Activated CD8-positive, alpha-beta memory T cell treated with anti-CD3 and anti-CD28 coated beads, Interleukin-2, amount 50 U/mL, for 1 hour (primary cell): Measurements from ENCODE around the gene ATP1A4.
"Not testable (repeated sequence)": the region's sequence is repeated elsewhere in the genome, so short reads cannot be mapped to it uniquely, and the experiment has no call there.

ENCODE experiments used
- DNase-seq: peaks from one replicate; pipeline ENCODE4 v3.0.0-alpha.2; 2020; ENCODE audit errors: extremely low read depth

The ATP1A4 gene

DNA sequence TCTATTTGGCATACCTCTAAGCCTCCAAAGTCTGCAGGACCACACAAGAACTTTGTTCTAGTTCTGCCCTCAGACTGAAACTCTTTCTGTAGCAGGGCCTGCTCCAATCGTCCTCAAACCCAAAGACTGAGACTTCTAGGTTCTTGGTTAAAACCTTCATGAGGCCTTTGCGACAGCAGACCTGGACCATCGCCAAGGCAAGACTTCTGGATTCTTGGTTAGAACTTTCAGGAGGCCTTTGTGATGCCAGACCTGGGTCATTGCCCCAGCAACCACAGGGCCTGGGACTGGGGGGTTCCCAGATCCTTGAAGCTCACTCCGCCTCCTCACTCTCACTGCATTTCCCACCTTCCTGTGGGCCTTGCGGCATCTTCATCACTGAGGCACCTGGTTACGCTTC, at the start of gene ATP1A4:
Gene ATP1A4, plus strand, starts transcription at position 301 of the 400 bp plus-strand sequence. CDS start 438 bp downstream, outside the sequence.
- no peak for DNase-seq

GRCh38 chr1:160101717-160102522, 49.5 kb upstream of the ATP1A4 start:
- DNase-seq, result no peak

DNA sequence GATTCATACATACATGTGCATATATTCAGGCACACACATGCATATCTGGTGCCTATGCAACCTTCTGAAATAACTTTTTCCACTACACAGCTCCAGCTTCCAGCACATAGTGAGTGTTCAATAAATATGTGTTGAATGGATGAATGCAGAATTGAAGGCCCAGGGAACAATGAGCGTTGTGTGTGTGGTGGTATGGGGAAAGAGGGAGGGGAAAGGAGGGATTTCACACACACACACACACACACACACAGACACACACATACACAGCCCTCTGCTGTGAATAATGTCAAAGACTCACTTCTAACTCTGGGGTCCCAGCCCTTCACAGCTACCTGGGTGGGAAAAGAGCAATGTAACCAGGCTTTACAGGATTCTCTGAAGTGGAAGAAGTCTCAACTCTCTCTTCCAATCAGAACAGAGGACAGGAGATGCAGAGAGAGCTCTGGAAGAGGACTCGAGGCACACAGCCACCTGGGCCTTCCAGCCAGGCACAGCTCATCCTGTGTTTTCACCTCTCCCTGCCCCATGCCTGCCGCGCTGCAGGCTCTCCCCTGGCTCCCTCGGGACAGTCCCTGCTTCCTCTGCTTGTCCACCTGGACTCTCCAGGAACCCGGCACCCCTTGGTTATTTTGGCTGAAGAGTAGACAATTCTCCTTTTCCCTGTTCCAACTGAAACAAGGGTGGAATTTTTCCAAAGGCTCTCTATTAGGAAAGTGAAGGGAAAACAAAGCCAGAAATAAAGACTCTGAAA, 47.6 kb upstream of the ATP1A4 start:
- DNase-seq, result no peak

DNA sequence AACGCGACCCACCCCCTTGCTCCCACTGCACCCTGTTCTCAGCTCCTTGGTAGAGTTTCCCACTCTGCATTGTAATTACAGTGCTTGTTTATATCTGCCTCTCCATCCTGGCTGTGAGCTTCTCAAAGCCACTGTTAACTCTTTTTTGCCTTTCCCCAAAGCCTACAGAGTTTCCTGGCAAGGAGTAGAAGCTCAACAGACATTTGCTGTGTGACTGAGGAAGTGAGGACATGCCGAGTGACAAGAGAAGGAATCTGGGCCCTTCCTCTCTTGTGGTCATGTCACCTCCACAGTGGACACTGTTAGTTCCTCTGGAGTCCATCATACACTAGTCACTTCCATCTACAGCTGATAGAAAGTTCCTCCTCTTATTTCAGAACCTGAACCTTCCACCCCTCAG, 46.9 kb upstream of the ATP1A4 start:
- DNase-seq, result no peak

- DNase-seq, result no peak
Measured at GRCh38 chr1:160105155-160105554, 46.2 kb upstream of the ATP1A4 start.

- DNase-seq, result no peak
Measured at GRCh38 chr1:160107512-160107911, 43.9 kb upstream of the ATP1A4 start.

GRCh38 chr1:160108888-160109662, 42.3 kb upstream of the ATP1A4 start:
- no peak for DNase-seq

DNA sequence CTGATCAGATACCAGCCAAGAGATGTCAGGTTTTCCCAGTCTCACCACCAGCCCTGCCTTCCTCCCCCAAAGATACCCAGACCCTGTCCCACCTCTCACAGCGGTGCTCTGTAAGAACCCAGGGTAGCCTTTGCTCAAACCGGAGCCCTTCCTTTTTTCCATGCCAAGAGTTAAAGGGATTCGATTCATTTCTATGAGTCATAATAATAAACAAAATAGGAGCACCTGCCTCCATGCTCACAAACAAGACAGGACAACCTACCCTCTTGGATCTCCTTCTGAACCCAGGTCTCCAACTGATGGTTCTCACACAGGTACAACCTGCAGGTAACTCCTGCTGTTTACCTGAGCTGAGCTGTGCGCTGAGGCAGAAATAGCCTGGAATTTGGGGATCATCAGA, 41.7 kb upstream of the ATP1A4 start:
- no peak for DNase-seq

DNA sequence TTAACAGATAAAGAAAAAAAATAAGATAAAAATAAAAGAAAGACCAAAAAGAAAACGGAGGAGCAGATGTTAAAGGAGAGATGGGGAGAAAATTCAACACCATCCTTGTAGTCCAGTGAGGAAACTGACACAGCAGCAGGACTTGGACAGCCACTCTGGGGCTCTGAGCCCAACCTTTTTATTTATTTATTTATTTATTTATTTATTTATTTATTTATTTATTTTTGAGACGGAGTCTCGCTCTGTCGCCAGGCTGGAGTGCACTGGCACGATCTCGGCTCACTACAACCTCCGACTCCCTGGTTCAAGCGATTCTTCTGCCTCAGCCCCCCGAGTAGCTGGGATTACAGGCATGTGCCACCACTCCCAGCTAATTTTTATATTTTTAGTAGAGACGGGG, 39.9 kb upstream of the ATP1A4 start:
- DNase-seq, result not testable (repeated sequence)

- DNase-seq, result no peak
Measured at GRCh38 chr1:160112357-160112756, 39.0 kb upstream of the ATP1A4 start.

- DNase-seq, result no peak
Measured at GRCh38 chr1:160113407-160113806, 38.0 kb upstream of the ATP1A4 start.

DNA sequence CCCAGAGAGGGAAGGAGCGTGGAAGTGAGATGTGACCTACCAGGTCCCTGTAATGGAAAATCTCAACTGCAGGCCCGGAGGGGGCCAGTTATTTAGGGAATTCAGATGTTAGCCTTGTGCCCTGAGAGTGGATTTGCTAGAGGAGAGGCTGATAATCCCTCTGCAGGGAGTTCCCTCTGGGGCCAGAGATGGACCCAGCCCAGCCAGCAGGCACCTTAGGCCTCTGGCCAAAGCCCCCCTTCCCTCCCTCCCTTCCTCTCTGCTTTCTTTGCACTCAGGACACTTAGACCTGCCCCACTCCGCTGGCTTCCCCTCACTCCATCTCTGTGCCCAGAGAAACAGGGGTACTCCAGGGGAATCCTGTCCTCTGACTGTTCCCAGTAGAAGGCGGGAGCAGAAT, 37.3 kb upstream of the ATP1A4 start:
- no peak for DNase-seq

GRCh38 chr1:160115545-160116282, 35.7 kb upstream of the ATP1A4 start, which contains the start of gene ATP1A2:
TSS of gene ATP1A2 (plus strand) at chr1:160115759. CDS start at chr1:160115862, 103 bp downstream.
- no peak for DNase-seq

DNA sequence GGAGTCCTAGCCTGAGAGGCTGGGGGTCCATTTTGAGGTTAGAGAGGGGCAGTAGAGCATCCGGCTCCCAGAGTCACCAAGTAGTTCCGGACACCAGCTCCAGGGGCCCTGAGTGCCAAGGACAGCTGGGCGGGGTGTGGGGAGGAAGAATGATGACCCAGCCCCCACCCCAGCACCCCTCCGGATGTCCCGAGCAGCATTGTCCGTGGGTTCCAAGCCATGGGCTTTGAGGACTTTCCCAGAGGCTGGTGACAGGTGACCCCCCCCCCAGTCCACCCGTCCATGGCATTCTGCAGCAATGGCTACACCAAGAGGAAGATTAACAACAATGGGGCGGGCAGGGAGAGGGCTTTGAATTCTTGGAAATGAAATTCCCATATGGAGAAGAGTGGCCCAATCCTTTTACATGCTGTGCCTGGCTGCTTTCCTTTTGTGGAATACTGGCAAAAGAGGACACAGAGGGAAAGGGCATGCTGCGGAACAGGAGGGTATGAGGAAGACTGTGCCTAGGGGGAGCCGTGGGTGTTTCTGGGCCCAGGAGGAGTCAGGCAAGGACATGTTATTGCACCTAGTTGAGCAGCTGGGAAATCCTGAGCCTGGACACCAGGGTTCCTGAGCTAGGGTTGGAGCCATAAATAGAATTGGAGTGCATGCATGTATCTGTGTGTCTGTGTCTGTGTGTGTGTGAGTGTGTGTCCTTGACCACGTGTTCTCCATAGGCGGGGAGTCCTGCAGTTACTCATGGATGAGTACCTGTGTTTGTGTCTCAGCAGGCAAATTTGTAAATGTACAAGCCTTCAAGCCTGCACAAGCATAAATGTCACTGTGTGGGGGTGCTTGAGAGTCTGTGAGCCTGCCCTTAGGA, 34.9 kb upstream of the ATP1A4 start:
- no peak for DNase-seq

DNA sequence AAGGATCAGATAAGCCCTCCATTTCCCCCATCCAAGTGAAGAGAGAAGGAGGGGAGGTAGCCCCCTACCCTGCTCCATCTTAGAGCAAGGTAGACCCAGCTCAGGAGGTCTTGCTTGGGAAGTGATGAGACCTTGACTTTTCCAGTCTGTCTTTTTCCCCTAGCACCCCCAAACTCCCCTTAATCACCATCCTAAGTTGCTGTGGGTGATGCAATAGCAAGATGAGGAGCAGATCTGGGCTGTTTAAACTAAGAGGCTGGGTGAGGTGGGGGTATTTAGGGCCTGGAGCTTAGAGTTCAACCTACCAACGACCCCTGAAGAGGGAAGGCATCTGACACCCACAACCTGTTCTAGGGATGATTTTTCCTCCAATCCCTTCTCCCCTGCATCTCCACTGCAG, 34.1 kb upstream of the ATP1A4 start:
- DNase-seq, result no peak

GRCh38 chr1:160117709-160118183, 33.7 kb upstream of the ATP1A4 start:
- DNase-seq, result no peak

GRCh38 chr1:160118928-160119327, 32.5 kb upstream of the ATP1A4 start:
- DNase-seq, result no peak

- DNase-seq, result no peak
Measured at GRCh38 chr1:160120797-160121196, 30.6 kb upstream of the ATP1A4 start.

DNA sequence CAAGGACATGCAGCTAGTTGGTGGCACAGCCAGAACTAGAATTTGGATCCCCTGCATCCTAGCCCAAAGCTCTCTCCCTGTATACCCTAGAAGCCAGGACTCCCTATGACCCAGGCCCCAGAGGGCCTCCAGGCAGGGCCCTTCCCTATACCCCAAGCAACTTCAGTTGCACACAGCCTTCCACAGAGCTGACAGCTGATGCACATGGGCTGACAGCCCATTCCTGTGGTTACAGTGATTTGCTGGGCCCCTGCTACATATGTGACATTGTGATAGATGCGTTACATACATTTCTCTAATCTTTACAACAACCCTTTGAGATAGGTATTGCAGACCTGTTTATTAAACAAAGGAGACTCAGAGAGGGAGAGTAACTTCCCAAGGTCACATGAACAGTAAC, 30.0 kb upstream of the ATP1A4 start:
- no peak for DNase-seq

DNA sequence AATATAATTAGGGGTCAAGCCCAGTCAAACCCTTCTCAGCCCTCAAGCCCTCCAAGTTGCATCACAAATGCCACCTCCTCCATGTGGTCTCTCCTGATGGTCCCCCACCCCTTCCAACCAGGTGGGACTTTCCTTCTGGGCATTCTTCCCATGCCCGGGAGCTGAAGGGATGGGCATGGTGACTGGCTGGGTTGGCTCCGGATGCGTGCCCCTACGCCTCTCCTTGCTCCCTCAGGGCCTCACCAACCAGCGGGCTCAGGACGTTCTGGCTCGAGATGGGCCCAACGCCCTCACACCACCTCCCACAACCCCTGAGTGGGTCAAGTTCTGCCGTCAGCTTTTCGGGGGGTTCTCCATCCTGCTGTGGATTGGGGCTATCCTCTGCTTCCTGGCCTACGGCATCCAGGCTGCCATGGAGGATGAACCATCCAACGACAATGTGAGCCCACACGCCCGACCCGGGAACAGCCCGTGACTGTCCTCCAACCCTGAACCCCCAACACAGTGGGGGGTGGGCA, 28.4 kb upstream of the ATP1A4 start:
- DNase-seq, result no peak
